OCI-LY7 (cell line): ENCODE measurements around the gene ZMIZ1. TPM values are rescaled to one million over a fixed set of nuclear protein-coding genes. Genes with fewer than 3 reads are reported as not detected.

Experiments used
- Bru-seq: library from RNA; stranded (reverse); fragments of 400-500 nt; gene quantifications from one replicate; lab custom pipeline; 2021; lab: Mats Ljungman, UMichigan
- BruChase-seq, 2 experiments: library from RNA; stranded (reverse); fragments of 400-500 nt; gene quantifications; one replicate each; lab custom pipeline; 2021; lab: Mats Ljungman, UMichigan
- BruUV-seq: library from RNA; stranded (reverse); fragments of 400-500 nt; replicated peaks from 2 replicates; lab custom pipeline; 2021; lab: Mats Ljungman, UMichigan
- CTCF ChIA-PET: fragments of 300-600 bp; sonication (Branson Sonifier 250); formaldehyde crosslinking; loops from one replicate; lab custom pipeline; 2022; ENCODE audit warnings: antibody characterized with exemption; ENCODE audit not compliant: unreplicated experiment; lab: Charles Lee
- POLR2A ChIA-PET: fragments of 300-600 bp; sonication (Branson Sonifier 250); formaldehyde crosslinking; loops from one replicate; lab custom pipeline; 2022; ENCODE audit warnings: antibody characterized with exemption; lab: Charles Lee
- DNase-seq: peaks from one replicate; pipeline ENCODE4 v3.0.0-alpha.2; 2015; ENCODE audit warnings: low spot score
- H2AFZ ChIP-seq: fragments of 200-600 bp; sonication (generic), shearing (Covaris generic); 2 replicates; pipeline ENCODE4 v1.6.1; 2014; ENCODE audit warnings: mild to moderate bottlenecking, antibody characterized with exemption, low read length, moderate library complexity
- H3K27ac ChIP-seq: fragments of 200-600 bp; sonication (generic); 2 replicates; pipeline ENCODE4 v1.5.1; 2014; ENCODE audit warnings: mixed run types, low read depth, mild to moderate bottlenecking, moderate library complexity, low read length, inconsistent platforms; ENCODE audit not compliant: poor library complexity, severe bottlenecking
- H3K36me3 ChIP-seq: fragments of 200-600 bp; sonication (generic); 2 replicates; pipeline ENCODE4 v1.6.1; 2014; ENCODE audit warnings: mild to moderate bottlenecking, antibody characterized with exemption, low read length, moderate library complexity, mixed read lengths; ENCODE audit not compliant: insufficient read depth
- H3K4me1 ChIP-seq: fragments of 200-600 bp; sonication (generic); 2 replicates; pipeline ENCODE4 v1.5.1; 2014; ENCODE audit warnings: mild to moderate bottlenecking, low read length; ENCODE audit not compliant: insufficient read depth, poor library complexity, severe bottlenecking
- H3K4me2 ChIP-seq: fragments of 200-600 bp; sonication (generic); 2 replicates; pipeline ENCODE4 v1.6.1; 2014; ENCODE audit warnings: mild to moderate bottlenecking, low read length
- H3K4me3 ChIP-seq: fragments of 200-600 bp; sonication (generic); 2 replicates; pipeline ENCODE4 v1.5.1; 2014; ENCODE audit warnings: mild to moderate bottlenecking, low read depth, low read length; ENCODE audit not compliant: poor library complexity, severe bottlenecking
- H3K79me2 ChIP-seq: fragments of 200-600 bp; sonication (generic); 2 replicates; pipeline ENCODE4 v1.6.1; 2016; ENCODE audit warnings: low read depth, mild to moderate bottlenecking, low read length, moderate library complexity, mixed read lengths; ENCODE audit not compliant: insufficient read depth
- H3K9me2 ChIP-seq: fragments of 200-600 bp; sonication (generic); 2 replicates; pipeline ENCODE4 v1.6.1; 2016; ENCODE audit warnings: mild to moderate bottlenecking, low read length, mixed read lengths; ENCODE audit not compliant: insufficient read depth
- H3K9me3 ChIP-seq: fragments of 200-600 bp; sonication (generic); 2 replicates; pipeline ENCODE4 v1.6.1; 2014; ENCODE audit warnings: mild to moderate bottlenecking, mixed run types, low read length, mixed read lengths
- H4K20me1 ChIP-seq: fragments of 200-600 bp; sonication (generic); 2 replicates; pipeline ENCODE4 v1.6.1; 2014; ENCODE audit warnings: mild to moderate bottlenecking, antibody characterized with exemption, low read length, moderate library complexity, mixed read lengths; ENCODE audit not compliant: insufficient read depth
- CTCF ChIP-seq: fragments of 200-600 bp; sonication (generic); conservative IDR thresholded peaks from 2 replicates; pipeline ENCODE4 v1.5.1; 2014; ENCODE audit warnings: mild to moderate bottlenecking, antibody characterized with exemption, low read length, moderate library complexity, mixed read lengths
- EZH2phosphoT487 ChIP-seq: fragments of 200-600 bp; sonication (generic); IDR thresholded peaks from 2 replicates; pipeline ENCODE4 v1.6.1; 2018; ENCODE audit warnings: low read depth, borderline replicate concordance, mild to moderate bottlenecking, mixed run types, antibody characterized with exemption, low read length, moderate library complexity, mixed read lengths
- intact Hi-C: fragments of 100-400 bp; cut with micrococcal nuclease; formaldehyde crosslinking; loops from one replicate; pipeline ENCODE4 v1.10.0; 2022; ENCODE audit not compliant: unreplicated experiment
- long read RNA-seq: library from polyadenylated mRNA; stranded (forward); transcript quantifications from one replicate; pipeline ENCODE4 v2.0.0, GENCODE V29; 2022
- total RNA-seq, 2 experiments: library from RNA; depleted of rRNA in 1 of 2; stranded (reverse); fragments of >200 nt in 1 of 2; shearing (Covaris generic) in 1 of 2; gene quantifications; 2 replicates each; pipeline ENCODE4 v1.2.3, GENCODE V29; 2014 to 2022

Gene ZMIZ1
- total RNA-seq (2014; rRNA removed; shearing (Covaris generic)) (18.9 and 20.4 TPM in 2 replicates), total RNA-seq (2022) (58.3 and 66.9 TPM in 2 replicates), Bru-seq, nascent RNA (percentile 59 among the genes with signal in this experiment), BruChase-seq, experiment 1, labeled RNA remaining after a 6-hour chase (percentile 57 among the genes with signal in this experiment), BruChase-seq, experiment 2, labeled RNA remaining after a 2-hour chase (percentile 60 among the genes with signal in this experiment)
- long read RNA-seq, partial matches to known transcripts = 42 of 97 reads
- long read RNA-seq, other reads (novel, unspliced or antisense) = 55 of 97 reads

- Histone ChIP-seq H3K9me3 (no peaks in the 10 kb centered on the region), H3K9me2 (no peaks in the 10 kb centered on the region), H2AFZ (peak within 1 kb of the TSS; percentile 85), H3K4me1 (peaks cover 27% of the 10 kb centered on the region), H3K79me2 (no peaks in the 10 kb centered on the region), H3K27ac (peak within 1 kb of the TSS; percentile 60), H3K4me2 (peak within 1 kb of the TSS; percentile 97), H3K4me3 (peak within 1 kb of the TSS; percentile 89), H3K36me3 (no peaks in the 10 kb centered on the region), H4K20me1 (peaks cover 6% of the 10 kb centered on the region; the same call in 1 of the 2 replicates)
- TF ChIP-seq CTCF (peak; percentile 47), EZH2phosphoT487 (no peak)
- ChIA-PET CTCF (no interaction called here), POLR2A (no interaction called here)
- DNase-seq = peak; percentile 93
- intact Hi-C loops = loop anchor here (1.0 to 5.0 kb wide), 5 partner anchors 30 to 127 kb away; no protein-coding TSS in a partner anchor
- no TSS peak for BruUV-seq
Observed at GRCh38 chr10:79068562-79069324, at the start of gene ZMIZ1. TSS of gene ZMIZ1 (plus strand) at chr10:79068966. CDS start at chr10:79201633, 132,667 bp downstream.

GRCh38 chr10:79019441-79020014 is 49.2 kb upstream of the ZMIZ1 start:
- no peaks in the 10 kb centered on the region for H4K20me1 ChIP-seq
- CTCF ChIA-PET = no interaction called here

More at GRCh38 chr10:79019441-79020014, 49.2 kb upstream of the ZMIZ1 start:
- no peaks in the 10 kb centered on the region for H3K36me3 ChIP-seq
- POLR2A ChIA-PET = interaction anchor here (0.5 kb wide), 1 partner anchor 941 kb away, joined by 3 read pairs; no protein-coding TSS in a partner anchor
- H3K9me2 ChIP-seq = no peaks in the 10 kb centered on the region
- no TSS peak for BruUV-seq
- H3K4me1 ChIP-seq = peaks cover 16% of the 10 kb centered on the region
- no peak overlapping the region for H3K4me3 ChIP-seq
- no peak overlapping the region for H3K27ac ChIP-seq
- H3K9me3 ChIP-seq = no peaks in the 10 kb centered on the region
- intact Hi-C loops = no loop called here
- no peak for TF ChIP-seq EZH2phosphoT487
- no peak for TF ChIP-seq CTCF
- H2AFZ ChIP-seq = no peak overlapping the region
- H3K79me2 ChIP-seq = no peaks in the 10 kb centered on the region
- H3K4me2 ChIP-seq = no peak overlapping the region
- no peak for DNase-seq
